AG04450 (cell line): Measurements from ENCODE around the gene HOMEZ. TPM values are rescaled to one million over a fixed set of nuclear protein-coding genes. Genes with fewer than 3 reads are reported as not detected.
"Not testable (repeated sequence)": the region's sequence is repeated elsewhere in the genome, so short reads cannot be mapped to it uniquely, and the experiment has no call there.

ENCODE experiments used
- CTCF ChIA-PET: fragments of 300-600, 350-600 bp; formaldehyde crosslinking; extraction: SDS; loops from one replicate; lab custom pipeline; 2022; ENCODE audit warnings: antibody characterized with exemption, inconsistent platforms; lab: Charles Lee
- POLR2A ChIA-PET: fragments of 350-600 bp; formaldehyde crosslinking; extraction: SDS; loops from one replicate; lab custom pipeline; 2021; ENCODE audit warnings: antibody characterized with exemption, inconsistent platforms; lab: Yijun Ruan, JAX
- DNase-seq: peaks from one replicate; pipeline ENCODE4 v3.0.0-alpha.2; 2011; ENCODE audit warnings: low read depth, low spot score
- H3K27ac ChIP-seq: one replicate; pipeline ENCODE4 v1.5.1; 2012; ENCODE audit warnings: low read depth, low read length, control low read depth
- H3K27me3 ChIP-seq: one replicate; pipeline ENCODE4 v1.6.0; 2012; ENCODE audit warnings: low read length; ENCODE audit not compliant: control insufficient read depth, insufficient read depth
- H3K4me3 ChIP-seq: 2 replicates; pipeline ENCODE4 v1.5.1; 2011; ENCODE audit warnings: mild to moderate bottlenecking, low read depth, low read length, control low read depth
- H3K9me3 ChIP-seq: 2 replicates; pipeline ENCODE4 v1.5.1; 2012; ENCODE audit warnings: low read length; ENCODE audit not compliant: control insufficient read depth, insufficient read depth
- CTCF ChIP-seq: IDR thresholded peaks from 2 replicates; pipeline ENCODE4 v1.5.1; 2011; ENCODE audit warnings: low read depth, low read length, control low read depth, inconsistent platforms
- polyA plus RNA-seq: library from polyadenylated mRNA; depleted of rRNA; stranded (reverse); fragments of >200 nt; gene quantifications from 2 replicates; pipeline ENCODE4 v1.2.3, GENCODE V29; 2011; rRNA removed
- small RNA-seq: library from RNA; depleted of rRNA; stranded (forward); fragments of <200 nt; gene quantifications from one replicate; pipeline ENCODE3, GENCODE V24; 2012; ENCODE audit warnings: low read depth; ENCODE audit not compliant: insufficient read length

The HOMEZ gene
- polyA plus RNA-seq, 1 experiment: 11.2 TPM

GRCh38 chr14:23228812-23229211 lies 57.1 kb downstream of the HOMEZ start:
- CTCF ChIA-PET: no interaction called here
- Histone ChIP-seq H3K27ac (no peak overlapping the region), H3K27me3 (no peaks in the 10 kb centered on the region), H3K4me3 (no peak overlapping the region), H3K9me3 (peaks cover 6% of the 10 kb centered on the region; the same call in 1 of the 2 replicates)
- TF ChIP-seq CTCF: no peak
- no peak for DNase-seq
- POLR2A ChIA-PET: no interaction called here

- H3K9me3 ChIP-seq: peaks cover 6% of the 10 kb centered on the region; the same call in 1 of the 2 replicates
- no peak for DNase-seq
- no peak overlapping the region for H3K27ac ChIP-seq
- H3K4me3 ChIP-seq: no peak overlapping the region
- H3K27me3 ChIP-seq: no peaks in the 10 kb centered on the region
- ChIA-PET CTCF (interaction anchor here (0.6 kb wide), 1 partner anchor 444 kb away, joined by 7 read pairs; no protein-coding TSS in a partner anchor), POLR2A (no interaction called here)
- no peak for TF ChIP-seq CTCF
These were observed 58.4 kb downstream of the HOMEZ start for GRCh38 chr14:23227566-23227965.

GRCh38 chr14:23224958-23225357 lies 61.0 kb downstream of the HOMEZ start:
- H3K4me3 ChIP-seq, H3K27ac ChIP-seq, POLR2A ChIA-PET, H3K27me3 ChIP-seq, CTCF ChIA-PET, H3K9me3 ChIP-seq, DNase-seq: not testable (repeated sequence)

Small RNAs within 50 kb of the gene (small RNA-seq; reads per million reads assigned to genes)
- gene AL049829.1: not detected
- not detected for gene RNU6-1046P

Other genes starting within 250 kb of the HOMEZ start
- gene PSMB11, start 243.9 kb downstream of the HOMEZ start, polyA plus RNA-seq: not detected in 2 replicates
- gene CDH24, start 228.6 kb downstream of the HOMEZ start, polyA plus RNA-seq: 10.1 and 11.0 TPM in 2 replicates
- 158 and 173 TPM in 2 replicates for gene ACIN1, start 191.0 kb downstream of the HOMEZ start, polyA plus RNA-seq
- gene C14orf119, start 190.6 kb downstream of the HOMEZ start, polyA plus RNA-seq: 119 and 128 TPM in 2 replicates
- gene CIROP, start 181.1 kb downstream of the HOMEZ start, polyA plus RNA-seq: 0.07 and 0.12 TPM in 2 replicates
- gene CEBPE, start 166.9 kb downstream of the HOMEZ start, polyA plus RNA-seq: not detected in 2 replicates
- 0.78 and 1.4 TPM in 2 replicates for gene SLC7A8, start 102.5 kb downstream of the HOMEZ start, polyA plus RNA-seq
- gene RNF212B, start 48.2 kb downstream of the HOMEZ start, polyA plus RNA-seq: not detected in 2 replicates
- 2.4 and 2.8 TPM in 2 replicates for gene PPP1R3E, start 16.7 kb upstream of the HOMEZ start, polyA plus RNA-seq
- 21.5 and 22.2 TPM in 2 replicates for gene BCL2L2, start 20.7 kb upstream of the HOMEZ start, polyA plus RNA-seq
- 174 and 182 TPM in 2 replicates for gene PABPN1, start 35.3 kb upstream of the HOMEZ start, polyA plus RNA-seq
- gene SLC22A17, start 66.8 kb upstream of the HOMEZ start, polyA plus RNA-seq: 17.4 and 27.0 TPM in 2 replicates
- gene EFS, start 79.0 kb upstream of the HOMEZ start, polyA plus RNA-seq: 5.3 and 6.6 TPM in 2 replicates
- gene IL25, start 86.7 kb upstream of the HOMEZ start, polyA plus RNA-seq: not detected in 2 replicates
- gene CMTM5, start 90.9 kb upstream of the HOMEZ start, polyA plus RNA-seq: 0.37 and 0.47 TPM in 2 replicates
- not detected in 2 replicates for gene MYH6, start 122.1 kb upstream of the HOMEZ start, polyA plus RNA-seq
- gene MYH7, start 149.5 kb upstream of the HOMEZ start, polyA plus RNA-seq: not detected in 2 replicates
- 43.3 and 49.8 TPM in 2 replicates for gene NGDN, start 183.6 kb upstream of the HOMEZ start, polyA plus RNA-seq